Uterus (tissue), 2 donors: Measurements from ENCODE around the gene PHTF2.

ENCODE experiments used
- CTCF ChIP-seq, 4 experiments: fragments of 200-600 bp in 2 of 4; fragments of 450-650 bp in 2 of 4; sonication (generic) in 2 of 4; IDR thresholded peaks; one replicate each; pipeline ENCODE4 v1.5.1; 2016 to 2019; ENCODE audit warnings: antibody characterized with exemption in 4 of 4, mild to moderate bottlenecking in 2 of 4, moderate library complexity in 1 of 4
- POLR2A ChIP-seq, 2 donors: fragments of 450-650 bp; IDR thresholded peaks; one replicate each; pipeline ENCODE4 v1.6.1; 2016; ENCODE audit warnings: antibody characterized with exemption in 2 of 2, mild to moderate bottlenecking in 1 of 2, moderate library complexity in 1 of 2

- TF ChIP-seq CTCF (IDR thresholded peaks at IDR 0.05) (no peak), POLR2A (IDR thresholded peaks at IDR 0.05) (no peak)
These were observed 110.1 kb downstream of the PHTF2 start for GRCh38 chr7:77908664-77909063.
